Lower leg skin (tissue), 4 donors: ENCODE results near the gene CDYL2. TPM values are rescaled to one million over a fixed set of nuclear protein-coding genes. Genes with fewer than 3 reads are reported as not detected.

Source experiments
- DNase-seq, 2 donors: peaks; one replicate each; pipeline ENCODE4 v3.0.0-alpha.2; 2019; ENCODE audit warnings: low spot score in 2 of 2
- H3K4me3 ChIP-seq: fragments of 200-600 bp; sonication (generic); 2 replicates; pipeline ENCODE4 v1.5.1; 2017; ENCODE audit warnings: mild to moderate bottlenecking, low read depth; ENCODE audit not compliant: poor library complexity, severe bottlenecking
- CTCF ChIP-seq, 3 donors: fragments of 450-650 bp; IDR thresholded peaks; one replicate each; pipeline ENCODE4 v1.5.1; 2016; ENCODE audit warnings: antibody characterized with exemption in 3 of 3, mild to moderate bottlenecking in 3 of 3, moderate library complexity in 2 of 3
- POLR2A ChIP-seq, 2 donors: fragments of 450-650 bp; IDR thresholded peaks; one replicate each; pipeline ENCODE4 v1.6.1; 2016 to 2017; ENCODE audit warnings: antibody characterized with exemption in 2 of 2, mild to moderate bottlenecking in 1 of 2, moderate library complexity in 1 of 2
- WGBS, 2 donors: methylation state at CpG; one replicate each; pipeline ENCODE4 v1.1.5; 2018; 5-methylcytosine and 5-hydroxymethylcytosine counted together
- intact Hi-C: fragments of 100-400 bp; cut with DNase I; formaldehyde crosslinking; loops from one replicate; pipeline ENCODE4 v1.15.0; 2023; ENCODE audit warnings: low total_unique reads
- total RNA-seq, 4 donors: library from RNA; depleted of rRNA; stranded (reverse); fragments of >200 nt; gene quantifications; one replicate each; pipeline ENCODE4 v1.1.0, GENCODE V29; 2016

Gene CDYL2
- total RNA-seq, 4 donors from 2014 or later: 1.3 to 1.9 (median 1.7) TPM

GRCh38 chr16:80623376-80623775 lies 181.0 kb downstream of the CDYL2 start:
- 55 to 61% methylated on average over 4 of the region's 4 CpGs for WGBS, 2 donors
- DNase-seq: no peak
- intact Hi-C loops: no loop called here
- no peak overlapping the region for H3K4me3 ChIP-seq
- no peak for TF ChIP-seq CTCF (IDR thresholded peaks at IDR 0.05)

GRCh38 chr16:80622007-80622406 lies 182.4 kb downstream of the CDYL2 start:
- 81 to 96% methylated on average over 3 of the region's 3 CpGs for WGBS, 2 donors
- no peak for DNase-seq
- intact Hi-C loops: no loop called here
- H3K4me3 ChIP-seq: no peak overlapping the region
- no peak for TF ChIP-seq POLR2A (IDR thresholded peaks at IDR 0.05)
- no peak for TF ChIP-seq CTCF (IDR thresholded peaks at IDR 0.05)

DNA sequence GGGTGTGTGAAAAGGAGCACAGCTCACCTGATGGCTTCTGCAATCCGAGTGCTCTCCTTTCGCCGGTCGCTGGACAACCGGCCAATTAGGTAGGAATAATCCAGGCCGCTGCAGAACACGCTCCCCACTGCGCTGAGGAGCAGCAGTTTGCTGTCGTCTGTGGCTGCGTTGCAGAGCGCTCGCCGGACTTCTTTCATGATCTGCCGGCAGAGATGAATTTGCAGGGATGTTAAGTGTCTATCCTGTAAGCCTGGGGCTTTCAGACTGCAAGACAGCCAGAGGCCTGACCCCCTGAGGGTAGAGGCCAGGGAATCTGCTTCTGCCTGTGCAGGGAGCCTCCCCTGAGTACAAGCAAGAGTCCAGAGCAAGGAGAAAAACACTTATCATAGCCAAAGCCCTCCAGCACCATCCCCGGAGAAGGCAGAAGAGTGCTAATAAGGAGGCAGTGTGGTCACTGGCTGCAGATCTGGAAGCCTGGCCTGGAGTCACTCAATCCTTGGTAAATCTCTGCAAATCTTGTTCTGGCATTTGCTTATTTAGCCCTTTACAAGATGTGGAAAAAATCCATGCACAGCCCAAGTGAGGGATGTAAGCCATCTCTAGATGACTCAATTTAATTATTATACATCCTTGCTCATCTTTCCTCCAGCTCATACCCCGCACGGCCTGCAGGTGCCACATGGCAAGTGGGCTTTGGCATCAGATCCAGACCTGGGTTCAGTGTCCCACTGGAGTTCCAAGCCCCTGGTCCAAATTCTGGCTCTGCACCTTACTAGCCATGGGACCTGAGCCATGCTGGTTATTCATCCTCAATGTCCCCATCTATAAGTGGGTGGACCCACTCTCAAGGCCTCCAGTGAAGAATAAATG lies 183.4 kb downstream of the CDYL2 start:
- no peak for TF ChIP-seq POLR2A (IDR thresholded peaks at IDR 0.05)
- no peak for TF ChIP-seq CTCF (IDR thresholded peaks at IDR 0.05)
- H3K4me3 ChIP-seq: no peak overlapping the region
- intact Hi-C loops: no loop called here
- 88 to 90% methylated on average over 17 of the region's 17 CpGs for WGBS, 2 donors
- DNase-seq: no peak

- 57 to 64% methylated on average over 4 of the region's 4 CpGs for WGBS, 2 donors
- H3K4me3 ChIP-seq: no peak overlapping the region
- DNase-seq: no peak
- intact Hi-C loops: no loop called here
- TF ChIP-seq POLR2A (IDR thresholded peaks at IDR 0.05) (no peak), CTCF (IDR thresholded peaks at IDR 0.05) (no peak)
Measured at GRCh38 chr16:80619824-80620223, 184.6 kb downstream of the CDYL2 start.

- 92% methylated on average over 14 of the region's 14 CpGs for WGBS, 2 donors
- no peak for DNase-seq
- intact Hi-C loops: no loop called here
- TF ChIP-seq CTCF (IDR thresholded peaks at IDR 0.05) (no peak), POLR2A (IDR thresholded peaks at IDR 0.05) (no peak)
- H3K4me3 ChIP-seq: no peak overlapping the region
Measured at GRCh38 chr16:80618862-80619648, 185.3 kb downstream of the CDYL2 start.
